Suppressor macrophage (primary cell): ENCODE data around the gene SNCAIP.

ENCODE experiments used
- DNase-seq, 4 experiments: peaks; one replicate each; pipeline ENCODE4 v3.0.0-alpha.2; 2020 to 2022

Gene SNCAIP

GRCh38 chr5:122400938-122401337 is 88.9 kb downstream of the SNCAIP start:
- no peak for DNase-seq

- no peak for DNase-seq
Measured at GRCh38 chr5:122401976-122402725, 90.1 kb downstream of the SNCAIP start.

GRCh38 chr5:122402955-122403685 is 91.1 kb downstream of the SNCAIP start:
- DNase-seq = no peak

- no peak for DNase-seq
Measured at GRCh38 chr5:122404018-122404417, 92.0 kb downstream of the SNCAIP start.

- no peak for DNase-seq
Measured at GRCh38 chr5:122404653-122405362, 92.8 kb downstream of the SNCAIP start.

GRCh38 chr5:122405751-122406150 is 93.7 kb downstream of the SNCAIP start:
- no peak for DNase-seq

GRCh38 chr5:122406181-122406580 is 94.1 kb downstream of the SNCAIP start:
- DNase-seq = no peak

GRCh38 chr5:122408592-122409224 is 96.7 kb downstream of the SNCAIP start:
- peak in 2 of 4 experiments; percentile 27 to 46 for DNase-seq

GRCh38 chr5:122412966-122413365 is 100.9 kb downstream of the SNCAIP start:
- DNase-seq = no peak

- DNase-seq = no peak
Measured at GRCh38 chr5:122413722-122414121, 101.7 kb downstream of the SNCAIP start.

GRCh38 chr5:122415030-122415800 is 103.2 kb downstream of the SNCAIP start:
- peak; percentile 38 to 62 (median 49) for DNase-seq

- DNase-seq = no peak
Measured at GRCh38 chr5:122415801-122416120, 103.7 kb downstream of the SNCAIP start.

- DNase-seq = no peak
Measured at GRCh38 chr5:122419142-122419894, 107.3 kb downstream of the SNCAIP start.

GRCh38 chr5:122420091-122420490 is 108.1 kb downstream of the SNCAIP start:
- DNase-seq = no peak

- DNase-seq = no peak
Measured at GRCh38 chr5:122420537-122421236, 108.7 kb downstream of the SNCAIP start.

- no peak for DNase-seq
Measured at GRCh38 chr5:122421374-122422079, 109.5 kb downstream of the SNCAIP start.

GRCh38 chr5:122423221-122423620 is 111.2 kb downstream of the SNCAIP start:
- DNase-seq = no peak

GRCh38 chr5:122424132-122424531 is 112.1 kb downstream of the SNCAIP start:
- no peak for DNase-seq

- DNase-seq = no peak
Measured at GRCh38 chr5:122426301-122426700, 114.3 kb downstream of the SNCAIP start.

GRCh38 chr5:122427621-122428020 is 115.6 kb downstream of the SNCAIP start:
- no peak for DNase-seq
